GM12878 (cell line): ENCODE measurements around the gene SMIM26. TPM values are rescaled to one million over a fixed set of nuclear protein-coding genes. Genes with fewer than 3 reads are reported as not detected.

ENCODE experiments used
- ATAC-seq: fragments of 200-7000 bp; cut with Tn5 transposase; 3 replicates; pipeline ENCODE4 v1.9.1; 2020; ENCODE audit warnings: mild to moderate bottlenecking, moderate library complexity
- BruUV-seq: library from RNA; stranded (reverse); fragments of 400-500 nt; replicated peaks from 2 replicates; lab custom pipeline; 2021; lab: Mats Ljungman, UMichigan
- CTCF ChIA-PET: fragments of 300-600 bp; sonication (Branson Sonifier 250); formaldehyde crosslinking; extraction: SDS; loops from one replicate; lab custom pipeline; 2021; ENCODE audit warnings: inconsistent platforms; lab: Yijun Ruan, JAX
- POLR2A ChIA-PET: fragments of 350-600 bp; formaldehyde crosslinking; extraction: SDS; loops from one replicate; lab custom pipeline; 2021; ENCODE audit warnings: inconsistent platforms; lab: Charles Lee
- RAD21 ChIA-PET: fragments of 300-600 bp; sonication (Branson Sonifier 250); formaldehyde crosslinking; loops from one replicate; lab custom pipeline; 2023; ENCODE audit warnings: antibody characterized with exemption; ENCODE audit not compliant: unreplicated experiment; lab: Charles Lee
- SMC1A ChIA-PET: fragments of 300-600 bp; sonication (Branson Sonifier 250); formaldehyde crosslinking; loops from one replicate; lab custom pipeline; 2023; ENCODE audit not compliant: unreplicated experiment, uncharacterized antibody; lab: Charles Lee
- DNase-seq: peaks from one replicate; pipeline ENCODE4 v3.0.0-alpha.2; 2011; ENCODE audit warnings: low read depth, low spot score
- FAIRE-seq: peaks from 3 replicates; lab custom pipeline; 2011; peaks lifted over from hg19 to GRCh38; lab: Jason Lieb, UNC
- H2AFZ ChIP-seq: 2 replicates; pipeline ENCODE4 v1.6.0; 2011; ENCODE audit warnings: low read depth, low read length, control low read depth; ENCODE audit not compliant: control insufficient read depth
- H3K27ac ChIP-seq: 2 replicates; pipeline ENCODE4 v1.5.1; 2011; ENCODE audit warnings: control low read depth; ENCODE audit not compliant: control insufficient read depth, insufficient read depth
- H3K27me3 ChIP-seq, 2 experiments: replicated peaks in 1 of 2; 2 replicates each; pipeline versions ENCODE4 v1.6.0 to v1.6.1; 2011; ENCODE audit warnings: low read length in 1 of 2; ENCODE audit not compliant: control insufficient read depth in 2 of 2, insufficient read depth in 2 of 2
- H3K36me3 ChIP-seq, 2 experiments: 2 replicates each; pipeline ENCODE4 v1.5.1; 2011; ENCODE audit warnings: low read length in 1 of 2; ENCODE audit not compliant: control insufficient read depth in 2 of 2, insufficient read depth in 2 of 2
- H3K4me1 ChIP-seq: 2 replicates; pipeline ENCODE4 v1.6.1; 2011; ENCODE audit warnings: mild to moderate bottlenecking, low read length, moderate library complexity, mixed read lengths; ENCODE audit not compliant: control insufficient read depth, insufficient read depth
- H3K4me2 ChIP-seq: 2 replicates; pipeline ENCODE4 v1.6.0; 2011; ENCODE audit warnings: control low read depth; ENCODE audit not compliant: control insufficient read depth, insufficient read depth
- H3K4me3 ChIP-seq: fragments of 200-600 bp; sonication (generic); 2 replicates; pipeline ENCODE4 v1.5.1; 2016
- H3K79me2 ChIP-seq: 2 replicates; pipeline ENCODE4 v1.6.0; 2011; ENCODE audit warnings: low read length; ENCODE audit not compliant: control insufficient read depth, insufficient read depth
- H3K9ac ChIP-seq: 2 replicates; pipeline ENCODE4 v1.8.0; 2011; ENCODE audit warnings: low read length, control low read depth, mixed read lengths; ENCODE audit not compliant: control insufficient read depth, insufficient read depth
- H3K9me3 ChIP-seq: replicated peaks from 3 replicates; pipeline ENCODE4 v1.5.1; 2011; ENCODE audit warnings: mild to moderate bottlenecking, low read length; ENCODE audit not compliant: control insufficient read depth, insufficient read depth
- H4K20me1 ChIP-seq: 2 replicates; pipeline ENCODE4 v1.6.0; 2011; ENCODE audit not compliant: control insufficient read depth, insufficient read depth
- RUNX3 ChIP-seq: IDR thresholded peaks from 2 replicates; pipeline ENCODE4 v1.6.1; 2012; ENCODE audit warnings: low read length, inconsistent platforms
- WGBS: methylation state at CpG from one replicate; pipeline ENCODE4 v1.1.6; 2016; ENCODE audit warnings: low lambda C conversion rate; ENCODE audit not compliant: insufficient replicate concordance, insufficient coverage; ENCODE audit errors: missing lambda C conversion rate; 5-methylcytosine and 5-hydroxymethylcytosine counted together
- in situ Hi-C: fragments of 300-500 bp; cut with MboI; formaldehyde crosslinking; loops from 9 replicates; pipeline ENCODE4 v1.14.3; 2018; ENCODE audit warnings: mixed read lengths
- intact Hi-C: fragments of 100-400 bp; cut with micrococcal nuclease; formaldehyde crosslinking; loops from one replicate; pipeline ENCODE4 v1.14.2; 2022; ENCODE audit not compliant: unreplicated experiment
- polyA plus RNA-seq, 11 experiments: library from polyadenylated mRNA; depleted of rRNA in 4 of 11; unstranded in 6 of 11; stranded (reverse) in 5 of 11; fragments of >200 nt; fragmentation: Nextera tagmentation in 4 of 11; fragmentation: Illumina TruSeq in 1 of 11; extraction: Ambion mirVana in 4 of 11; extraction: Trizol in 1 of 11; gene quantifications; 1 replicate in 1 of 11; 2 replicates in 10 of 11; pipeline versions ENCODE4 v1.2.1 to v1.2.3, GENCODE V29; 2011 to 2016; ENCODE audit warnings: inconsistent platforms in 2 of 11, missing spikeins in 2 of 11, low read depth in 1 of 11
- total RNA-seq, 4 experiments: library from RNA; depleted of rRNA in 3 of 4; stranded (reverse); fragments of >200 nt in 3 of 4; fragmentation: Illumina TruSeq in 1 of 4; extraction: Trizol in 1 of 4; gene quantifications; 2 replicates each; pipeline versions ENCODE4 v1.2.1 to v1.2.3, GENCODE V29; 2013 to 2021
- TF ChIP-seq, protein P1 (sequence below): fragments of 450-650 bp; formaldehyde crosslinking; IDR thresholded peaks from 2 replicates; pipeline ENCODE4 v1.5.0; 2022; ENCODE audit warnings: mild to moderate bottlenecking, missing genetic modification characterization
- TF ChIP-seq, protein P2 (sequence below): fragments of 450-650 bp; IDR thresholded peaks from 2 replicates; pipeline ENCODE4 v1.6.1; 2016; ENCODE audit warnings: mild to moderate bottlenecking

Gene SMIM26
- total and polyA plus RNA-seq, 10 of the 15 experiments (the other 5 are each of a cell fraction or from before 2014, with no cell fraction given): 74.3 to 329 (median 176) TPM

DNA sequence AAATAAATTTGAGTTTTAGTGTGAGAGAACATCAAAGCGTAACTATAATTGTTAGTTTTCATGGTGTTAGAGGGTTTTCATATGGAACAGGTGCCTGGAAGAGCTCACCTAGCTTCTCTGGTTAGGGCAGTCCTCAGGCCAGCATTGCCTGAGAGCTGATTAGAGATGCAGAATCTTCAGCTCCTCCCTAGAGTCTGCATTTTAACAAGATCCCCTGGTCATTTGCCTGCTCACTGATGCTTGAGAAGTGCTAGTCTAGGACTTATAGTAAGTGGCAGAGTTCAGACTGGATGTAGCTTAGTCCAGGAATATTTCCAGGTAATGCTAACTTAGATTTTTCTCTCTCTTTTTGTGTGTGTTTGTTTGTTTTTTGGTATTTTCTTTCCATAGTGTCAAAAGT lies 21.7 kb upstream of the SMIM26 start:
- ATAC-seq (no peak), FAIRE-seq (no peak), DNase-seq (no peak)
- TF ChIP-seq, protein P1, sequence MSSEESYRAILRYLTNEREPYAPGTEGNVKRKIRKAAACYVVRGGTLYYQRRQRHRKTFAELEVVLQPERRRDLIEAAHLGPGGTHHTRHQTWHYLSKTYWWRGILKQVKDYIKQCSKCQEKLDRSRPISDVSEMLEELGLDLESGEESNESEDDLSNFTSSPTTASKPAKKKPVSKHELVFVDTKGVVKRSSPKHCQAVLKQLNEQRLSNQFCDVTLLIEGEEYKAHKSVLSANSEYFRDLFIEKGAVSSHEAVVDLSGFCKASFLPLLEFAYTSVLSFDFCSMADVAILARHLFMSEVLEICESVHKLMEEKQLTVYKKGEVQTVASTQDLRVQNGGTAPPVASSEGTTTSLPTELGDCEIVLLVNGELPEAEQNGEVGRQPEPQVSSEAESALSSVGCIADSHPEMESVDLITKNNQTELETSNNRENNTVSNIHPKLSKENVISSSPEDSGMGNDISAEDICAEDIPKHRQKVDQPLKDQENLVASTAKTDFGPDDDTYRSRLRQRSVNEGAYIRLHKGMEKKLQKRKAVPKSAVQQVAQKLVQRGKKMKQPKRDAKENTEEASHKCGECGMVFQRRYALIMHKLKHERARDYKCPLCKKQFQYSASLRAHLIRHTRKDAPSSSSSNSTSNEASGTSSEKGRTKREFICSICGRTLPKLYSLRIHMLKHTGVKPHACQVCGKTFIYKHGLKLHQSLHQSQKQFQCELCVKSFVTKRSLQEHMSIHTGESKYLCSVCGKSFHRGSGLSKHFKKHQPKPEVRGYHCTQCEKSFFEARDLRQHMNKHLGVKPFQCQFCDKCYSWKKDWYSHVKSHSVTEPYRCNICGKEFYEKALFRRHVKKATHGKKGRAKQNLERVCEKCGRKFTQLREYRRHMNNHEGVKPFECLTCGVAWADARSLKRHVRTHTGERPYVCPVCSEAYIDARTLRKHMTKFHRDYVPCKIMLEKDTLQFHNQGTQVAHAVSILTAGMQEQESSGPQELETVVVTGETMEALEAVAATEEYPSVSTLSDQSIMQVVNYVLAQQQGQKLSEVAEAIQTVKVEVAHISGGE (CRISPR knock-in tag): no peak
- TF ChIP-seq RUNX3: no peak
- TF ChIP-seq, protein P2, sequence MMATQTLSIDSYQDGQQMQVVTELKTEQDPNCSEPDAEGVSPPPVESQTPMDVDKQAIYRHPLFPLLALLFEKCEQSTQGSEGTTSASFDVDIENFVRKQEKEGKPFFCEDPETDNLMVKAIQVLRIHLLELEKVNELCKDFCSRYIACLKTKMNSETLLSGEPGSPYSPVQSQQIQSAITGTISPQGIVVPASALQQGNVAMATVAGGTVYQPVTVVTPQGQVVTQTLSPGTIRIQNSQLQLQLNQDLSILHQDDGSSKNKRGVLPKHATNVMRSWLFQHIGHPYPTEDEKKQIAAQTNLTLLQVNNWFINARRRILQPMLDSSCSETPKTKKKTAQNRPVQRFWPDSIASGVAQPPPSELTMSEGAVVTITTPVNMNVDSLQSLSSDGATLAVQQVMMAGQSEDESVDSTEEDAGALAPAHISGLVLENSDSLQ: no peak
- POLR2A ChIA-PET: no interaction called here
- in situ Hi-C loops (no loop called here), intact Hi-C loops (no loop called here)
- no peak overlapping the region for H3K9ac ChIP-seq
- H3K36me3 ChIP-seq: peaks cover 10 to 42% of the 10 kb centered on the region in 2 experiments; a peak in 3 of 4 replicates
- H3K4me1 ChIP-seq: no peaks in the 10 kb centered on the region
- no peak overlapping the region for H2AFZ ChIP-seq
- no peaks in the 10 kb centered on the region for H4K20me1 ChIP-seq
- 90% methylated on average over 1 of the region's 1 CpG for WGBS
- BruUV-seq: no TSS peak
- no peak overlapping the region for H3K27ac ChIP-seq
- no peak overlapping the region for H3K4me3 ChIP-seq
- H3K4me2 ChIP-seq: no peak overlapping the region
- SMC1A ChIA-PET: no interaction called here
- no peaks in the 10 kb centered on the region for H3K9me3 ChIP-seq
- RAD21 ChIA-PET: no interaction called here
- no peaks in the 10 kb centered on the region for H3K79me2 ChIP-seq
- no peaks in the 10 kb centered on the region for H3K27me3 ChIP-seq
- CTCF ChIA-PET: no interaction called here
